Fibroblast of lung (primary cell): Measurements from ENCODE around the gene CDH4. TPM values are rescaled to one million over a fixed set of nuclear protein-coding genes. Genes with fewer than 3 reads are reported as not detected.

Source experiments
- DNase-seq, 2 donors: peaks; one replicate each; pipeline versions ENCODE4 v3.0.0 to v3.0.0-alpha.2; 2010; ENCODE audit warnings: low read depth in 2 of 2
- H2AFZ ChIP-seq: 2 replicates; pipeline ENCODE4 v1.5.1; 2012; ENCODE audit warnings: low read length, control low read depth, inconsistent platforms
- H3K27ac ChIP-seq: 2 replicates; pipeline ENCODE4 v1.5.1; 2011; ENCODE audit warnings: low read length, control low read depth; ENCODE audit not compliant: insufficient read depth
- H3K27me3 ChIP-seq: 2 replicates; pipeline ENCODE4 v1.5.1; 2011; ENCODE audit warnings: mild to moderate bottlenecking, low read length; ENCODE audit not compliant: control insufficient read depth, insufficient read depth
- H3K36me3 ChIP-seq: 2 replicates; pipeline ENCODE4 v1.5.1; 2011; ENCODE audit warnings: low read length; ENCODE audit not compliant: control insufficient read depth, insufficient read depth
- H3K4me1 ChIP-seq: 2 replicates; pipeline ENCODE4 v1.5.1; 2011; ENCODE audit warnings: low read length; ENCODE audit not compliant: control insufficient read depth, insufficient read depth; ENCODE audit errors: extremely low read depth
- H3K4me2 ChIP-seq: 2 replicates; pipeline ENCODE4 v1.5.1; 2011; ENCODE audit warnings: low read length, control low read depth; ENCODE audit not compliant: insufficient read depth; ENCODE audit errors: extremely low read depth
- H3K4me3 ChIP-seq, 4 experiments: fragments of 200-600 bp in 1 of 4; sonication (generic) in 1 of 4; replicated peaks in 1 of 4; 2 replicates each; pipeline ENCODE4 v1.5.1; 2011 to 2016; ENCODE audit warnings: low read length in 4 of 4, low read depth in 3 of 4, mild to moderate bottlenecking in 3 of 4, control low read depth in 2 of 4, inconsistent platforms in 1 of 4, mixed read lengths in 1 of 4; ENCODE audit not compliant: insufficient read depth in 1 of 4; ENCODE audit errors: control extremely low read depth in 1 of 4
- H3K79me2 ChIP-seq: 2 replicates; pipeline ENCODE4 v1.5.1; 2012; ENCODE audit warnings: mild to moderate bottlenecking, low read length, inconsistent platforms; ENCODE audit not compliant: control insufficient read depth, insufficient read depth
- H3K9ac ChIP-seq: 2 replicates; pipeline ENCODE4 v1.5.1; 2011; ENCODE audit warnings: mild to moderate bottlenecking, low read length, control low read depth; ENCODE audit not compliant: insufficient read depth
- H3K9me3 ChIP-seq: 2 replicates; pipeline ENCODE4 v1.5.1; 2012; ENCODE audit warnings: low read depth, low read length; ENCODE audit not compliant: control insufficient read depth, insufficient read depth
- H4K20me1 ChIP-seq: 2 replicates; pipeline ENCODE4 v1.5.1; 2011; ENCODE audit warnings: low read length; ENCODE audit not compliant: control insufficient read depth, insufficient read depth; ENCODE audit errors: extremely low read depth
- EZH2 ChIP-seq: IDR thresholded peaks from 2 replicates; pipeline ENCODE4 v1.5.1; 2012; ENCODE audit warnings: low read length, control low read depth, mild to moderate bottlenecking; ENCODE audit errors: missing control alignments
- polyA plus RNA-seq, 2 donors: library from polyadenylated mRNA; depleted of rRNA in 1 of 2; stranded (reverse) in 1 of 2; unstranded in 1 of 2; fragments of >200 nt; gene quantifications; 2 replicates each; pipeline ENCODE4 v1.2.1, GENCODE V29; 2011 to 2012; ENCODE audit warnings: missing spikeins in 1 of 2
- total RNA-seq: library from RNA; depleted of rRNA; stranded (reverse); fragments of >200 nt; gene quantifications from 2 replicates; pipeline ENCODE4 v1.2.1, GENCODE V29; 2014
- TF ChIP-seq, protein P1 (sequence below), 2 donors: IDR thresholded peaks in 1 of 2; conservative IDR thresholded peaks in 1 of 2; 1 replicate in 1 of 2; 2 replicates in 1 of 2; pipeline ENCODE4 v1.5.1; 2011 to 2012; ENCODE audit warnings: low read length in 2 of 2, control low read depth in 1 of 2, inconsistent platforms in 1 of 2, low read depth in 1 of 2, mild to moderate bottlenecking in 1 of 2

Gene CDH4
- total and polyA plus RNA-seq, 2 donors (not counting 1 experiment from before 2014, with no cell fraction given): 4.8 to 6.8 TPM

DNA sequence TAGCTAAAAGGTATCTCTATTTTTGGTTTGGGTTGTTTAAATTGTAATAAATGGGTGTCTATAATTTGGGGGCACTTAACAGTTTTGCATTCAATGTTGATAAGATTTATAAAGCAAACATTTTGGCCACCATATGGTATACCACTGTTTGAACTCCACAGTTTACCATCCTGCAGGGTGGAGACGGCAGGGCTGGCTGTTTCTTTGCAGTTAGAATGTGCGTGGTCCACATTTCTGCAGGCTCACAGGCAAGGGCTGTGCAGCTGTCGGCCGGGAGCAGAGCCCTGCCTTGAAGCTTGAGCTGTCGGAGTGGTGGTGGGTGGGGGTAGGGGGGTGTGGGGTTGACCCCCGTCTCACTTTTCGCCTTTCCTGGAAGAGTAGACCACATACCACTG lies 135.9 kb downstream of the CDH4 start:
- Histone ChIP-seq H3K4me3 (peak overlapping the region in 1 of 4 experiments; percentile 27), H3K9ac (no peak overlapping the region), H3K79me2 (no peaks in the 10 kb centered on the region), H2AFZ (no peak overlapping the region), H3K4me1 (peaks cover 6% of the 10 kb centered on the region), H3K27ac (no peak overlapping the region), H3K9me3 (no peaks in the 10 kb centered on the region), H4K20me1 (no peaks in the 10 kb centered on the region), H3K4me2 (peak overlapping the region; percentile 2), H3K27me3 (no peaks in the 10 kb centered on the region), H3K36me3 (no peaks in the 10 kb centered on the region)
- TF ChIP-seq EZH2: no peak
- TF ChIP-seq, protein P1, sequence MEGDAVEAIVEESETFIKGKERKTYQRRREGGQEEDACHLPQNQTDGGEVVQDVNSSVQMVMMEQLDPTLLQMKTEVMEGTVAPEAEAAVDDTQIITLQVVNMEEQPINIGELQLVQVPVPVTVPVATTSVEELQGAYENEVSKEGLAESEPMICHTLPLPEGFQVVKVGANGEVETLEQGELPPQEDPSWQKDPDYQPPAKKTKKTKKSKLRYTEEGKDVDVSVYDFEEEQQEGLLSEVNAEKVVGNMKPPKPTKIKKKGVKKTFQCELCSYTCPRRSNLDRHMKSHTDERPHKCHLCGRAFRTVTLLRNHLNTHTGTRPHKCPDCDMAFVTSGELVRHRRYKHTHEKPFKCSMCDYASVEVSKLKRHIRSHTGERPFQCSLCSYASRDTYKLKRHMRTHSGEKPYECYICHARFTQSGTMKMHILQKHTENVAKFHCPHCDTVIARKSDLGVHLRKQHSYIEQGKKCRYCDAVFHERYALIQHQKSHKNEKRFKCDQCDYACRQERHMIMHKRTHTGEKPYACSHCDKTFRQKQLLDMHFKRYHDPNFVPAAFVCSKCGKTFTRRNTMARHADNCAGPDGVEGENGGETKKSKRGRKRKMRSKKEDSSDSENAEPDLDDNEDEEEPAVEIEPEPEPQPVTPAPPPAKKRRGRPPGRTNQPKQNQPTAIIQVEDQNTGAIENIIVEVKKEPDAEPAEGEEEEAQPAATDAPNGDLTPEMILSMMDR (conservative IDR thresholded peaks at IDR 0.05 in 1 of 2, IDR thresholded peaks at IDR 0.05 in 1 of 2; ENCODE audit: low read depth in 1 of 2, low read length in 2 of 2): no peak
- DNase-seq: no peak

DNA sequence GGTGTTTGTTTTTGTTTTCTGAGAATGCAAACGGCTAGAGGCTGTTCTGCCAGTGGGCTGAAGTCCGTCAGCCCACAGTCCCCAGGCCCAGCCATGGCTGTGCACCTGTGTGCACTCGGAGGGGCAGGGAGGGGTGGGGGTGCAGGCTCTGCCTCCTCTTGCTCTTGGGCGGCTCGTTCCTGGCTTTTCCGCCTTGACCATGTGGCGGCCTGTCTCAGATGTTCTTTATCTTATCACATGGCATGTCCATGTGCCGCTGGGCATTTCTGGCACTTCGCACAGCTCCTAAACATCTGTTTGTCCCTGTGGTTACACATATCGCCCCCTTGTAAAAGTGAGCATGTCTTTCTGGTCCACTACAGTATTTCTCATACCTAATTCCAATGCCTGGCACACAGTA lies 137.0 kb downstream of the CDH4 start:
- no peak overlapping the region for H3K4me2 ChIP-seq
- no peak overlapping the region for H3K4me3 ChIP-seq
- no peaks in the 10 kb centered on the region for H3K9me3 ChIP-seq
- H4K20me1 ChIP-seq: no peaks in the 10 kb centered on the region
- DNase-seq: no peak
- H2AFZ ChIP-seq: no peak overlapping the region
- H3K27ac ChIP-seq: no peak overlapping the region
- no peaks in the 10 kb centered on the region for H3K79me2 ChIP-seq
- H3K9ac ChIP-seq: no peak overlapping the region
- H3K27me3 ChIP-seq: no peaks in the 10 kb centered on the region
- H3K36me3 ChIP-seq: no peaks in the 10 kb centered on the region
- peaks cover 6% of the 10 kb centered on the region for H3K4me1 ChIP-seq
- TF ChIP-seq, protein P1 (conservative IDR thresholded peaks at IDR 0.05 in 1 of 2, IDR thresholded peaks at IDR 0.05 in 1 of 2; ENCODE audit: low read depth in 1 of 2, low read length in 2 of 2): no peak
- no peak for TF ChIP-seq EZH2

GRCh38 chr20:61391185-61391584 lies 139.1 kb downstream of the CDH4 start:
- DNase-seq: no peak
- H3K79me2 ChIP-seq: no peaks in the 10 kb centered on the region
- no peaks in the 10 kb centered on the region for H3K27me3 ChIP-seq
- H3K27ac ChIP-seq: no peak overlapping the region
- no peak overlapping the region for H3K9ac ChIP-seq
- H3K4me3 ChIP-seq: no peak overlapping the region
- peaks cover 6% of the 10 kb centered on the region for H3K4me1 ChIP-seq
- no peaks in the 10 kb centered on the region for H3K9me3 ChIP-seq
- no peak overlapping the region for H2AFZ ChIP-seq
- H3K36me3 ChIP-seq: no peaks in the 10 kb centered on the region
- no peak for TF ChIP-seq EZH2
- TF ChIP-seq, protein P1 (conservative IDR thresholded peaks at IDR 0.05 in 1 of 2, IDR thresholded peaks at IDR 0.05 in 1 of 2; ENCODE audit: low read depth in 1 of 2, low read length in 2 of 2): no peak
- no peak overlapping the region for H3K4me2 ChIP-seq
- H4K20me1 ChIP-seq: no peaks in the 10 kb centered on the region
